Pancreas (tissue), 10 donors: ENCODE results near the gene IER5L. TPM values are rescaled to one million over a fixed set of nuclear protein-coding genes. Genes with fewer than 3 reads are reported as not detected.

Experiments
- ATAC-seq, 4 donors: fragments of 200-7000 bp; cut with Tn5 transposase; one replicate each; pipeline versions ENCODE4 v1.8.0 to v1.9.1; 2020; ENCODE audit warnings: mild to moderate bottlenecking in 4 of 4, moderate library complexity in 4 of 4
- DNase-seq, 6 donors: peaks; one replicate each; pipeline ENCODE4 v3.0.0-alpha.2; 2020
- FAIRE-seq: peaks from 2 replicates; lab custom pipeline; 2012; peaks lifted over from hg19 to GRCh38; lab: Jason Lieb, UNC
- H3K27ac ChIP-seq, 4 donors: fragments of 200-600 bp; sonication (generic); 1 replicate in 3 of 4; 2 replicates in 1 of 4; pipeline versions ENCODE4 v1.5.0 to v1.8.0; 2020
- H3K27me3 ChIP-seq, 4 donors: fragments of 200-600 bp; one replicate each; pipeline ENCODE4 v1.8.0; 2021
- H3K36me3 ChIP-seq, 3 donors: fragments of 200-600 bp; sonication (generic) in 1 of 3; one replicate each; pipeline versions ENCODE4 v1.5.0 to v1.8.0; 2020 to 2021
- H3K4me1 ChIP-seq, 3 donors: fragments of 200-600 bp; one replicate each; pipeline ENCODE4 v1.8.0; 2021
- H3K4me3 ChIP-seq, 4 donors: fragments of 200-600 bp; sonication (generic) in 2 of 4; one replicate each; pipeline versions ENCODE4 v1.5.0 to v1.8.0; 2020 to 2021
- H3K9me3 ChIP-seq, 4 donors: fragments of 200-600 bp; one replicate each; pipeline ENCODE4 v1.8.0; 2021
- WGBS, 2 donors: extraction: QIAGEN DNeasy Blood & Tissue Kit; methylation state at CpG; one replicate each; pipeline ENCODE4 v1.1.7; 2013; 5-methylcytosine and 5-hydroxymethylcytosine counted together
- intact Hi-C, 3 donors: fragments of 100-400 bp; cut with DNase I; formaldehyde crosslinking; loops; one replicate each; pipeline versions ENCODE4 v1.11.1 to v1.14.2; 2022
- polyA plus RNA-seq, 2 donors: library from polyadenylated mRNA; stranded (reverse); fragments of 200-250 nt; gene quantifications; one replicate each; pipeline ENCODE4 v1.2.3, GENCODE V29; 2013
- total RNA-seq, 6 donors: library from RNA; stranded (reverse); fragmentation: NEBNext Ultra II Directional in 4 of 6; extraction: Animal tissue kit (Norgen Biotek cat#: 25700) in 4 of 6; gene quantifications; one replicate each; pipeline versions ENCODE4 v1.2.1 to v1.2.4, GENCODE V29; 2021 to 2023
- TF ChIP-seq, protein P1 (sequence below), 4 donors: fragments of 200-600 bp; sonication (generic) in 3 of 4; IDR thresholded peaks; one replicate each; pipeline versions ENCODE4 v1.5.0 to v1.8.0; 2021; ENCODE audit warnings: antibody characterized with exemption in 4 of 4
- donor health status: healthy with polysubstance abuse.
- donor health status: DM: no; HTN: no; CAD: no; lungs with moderate emphysema.
- donor health status: DM: no; HTN: no; CAD: no.
- donor health status: control.
- donor health status: control.
- donor health status: Bipolar disorder and iron deficiency.
- donor health status: DM: yes; HTN: yes; CAD: no.
- donor health status: DM: no; HTN: no; CAD: no.
- donor health status: DM: no; HTN: no; CAD: no.
- donor health status: DM: yes; HTN: yes; CAD: no.

IER5L gene
- total and polyA plus RNA-seq, 8 donors = 1.8 to 14.3 (median 6.4) TPM

DNA sequence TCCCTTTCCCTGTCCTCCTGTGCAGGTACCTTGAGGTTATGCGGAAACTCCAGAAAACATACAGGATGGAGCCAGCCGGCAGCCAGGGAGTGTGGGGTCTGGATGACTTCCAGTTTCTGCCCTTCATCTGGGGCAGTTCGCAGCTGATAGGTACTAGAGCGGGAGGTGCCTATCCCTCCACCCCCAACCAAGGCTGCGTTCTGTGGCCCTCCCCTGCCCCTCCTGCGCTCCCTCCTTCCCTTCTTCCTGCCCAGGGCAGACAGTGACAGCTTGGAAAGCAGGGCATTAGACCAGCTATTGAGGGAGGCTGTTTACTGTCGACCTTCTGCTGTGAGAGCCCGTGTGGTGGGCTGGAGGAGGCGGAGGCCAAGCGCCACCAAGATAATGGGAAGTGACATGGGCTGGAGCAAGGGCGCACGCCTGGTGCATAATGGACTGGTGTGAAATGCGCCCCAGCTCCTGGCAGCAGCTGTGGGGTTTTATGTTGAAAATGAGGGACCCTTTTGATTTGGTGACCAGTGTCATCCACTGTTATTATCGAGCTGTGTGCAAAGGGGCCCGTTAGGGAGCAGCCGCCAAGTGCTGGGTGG is 41.5 kb downstream of the IER5L start:
- ATAC-seq = no peak

GRCh38 chr9:129135476-129135875 is 42.6 kb downstream of the IER5L start:
- DNase-seq = no peak

More for the DNA sequence above, 41.5 kb downstream of the IER5L start:
- Histone ChIP-seq H3K27me3 (no peaks in the 10 kb centered on the region), H3K36me3 (peaks cover 0 to 5% (median 0%) of the 10 kb centered on the region in 3 donors), H3K4me1 (peaks cover 13 to 31% (median 15%) of the 10 kb centered on the region in 3 donors), H3K4me3 (no peak overlapping the region), H3K27ac (no peak overlapping the region), H3K9me3 (no peaks in the 10 kb centered on the region)
- peak in 1 of 6 donors; percentile 47 for DNase-seq
- no peak for FAIRE-seq
- TF ChIP-seq, protein P1, sequence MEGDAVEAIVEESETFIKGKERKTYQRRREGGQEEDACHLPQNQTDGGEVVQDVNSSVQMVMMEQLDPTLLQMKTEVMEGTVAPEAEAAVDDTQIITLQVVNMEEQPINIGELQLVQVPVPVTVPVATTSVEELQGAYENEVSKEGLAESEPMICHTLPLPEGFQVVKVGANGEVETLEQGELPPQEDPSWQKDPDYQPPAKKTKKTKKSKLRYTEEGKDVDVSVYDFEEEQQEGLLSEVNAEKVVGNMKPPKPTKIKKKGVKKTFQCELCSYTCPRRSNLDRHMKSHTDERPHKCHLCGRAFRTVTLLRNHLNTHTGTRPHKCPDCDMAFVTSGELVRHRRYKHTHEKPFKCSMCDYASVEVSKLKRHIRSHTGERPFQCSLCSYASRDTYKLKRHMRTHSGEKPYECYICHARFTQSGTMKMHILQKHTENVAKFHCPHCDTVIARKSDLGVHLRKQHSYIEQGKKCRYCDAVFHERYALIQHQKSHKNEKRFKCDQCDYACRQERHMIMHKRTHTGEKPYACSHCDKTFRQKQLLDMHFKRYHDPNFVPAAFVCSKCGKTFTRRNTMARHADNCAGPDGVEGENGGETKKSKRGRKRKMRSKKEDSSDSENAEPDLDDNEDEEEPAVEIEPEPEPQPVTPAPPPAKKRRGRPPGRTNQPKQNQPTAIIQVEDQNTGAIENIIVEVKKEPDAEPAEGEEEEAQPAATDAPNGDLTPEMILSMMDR (IDR thresholded peaks at IDR 0.05) = no peak
- 77 to 81% methylated on average over 16 of the region's 16 CpGs for WGBS, 2 donors
- intact Hi-C loops = loop anchor here (5.0 to 10.0 kb wide), 2 partner anchors 476 to 478 kb away; no protein-coding TSS in a partner anchor

DNA sequence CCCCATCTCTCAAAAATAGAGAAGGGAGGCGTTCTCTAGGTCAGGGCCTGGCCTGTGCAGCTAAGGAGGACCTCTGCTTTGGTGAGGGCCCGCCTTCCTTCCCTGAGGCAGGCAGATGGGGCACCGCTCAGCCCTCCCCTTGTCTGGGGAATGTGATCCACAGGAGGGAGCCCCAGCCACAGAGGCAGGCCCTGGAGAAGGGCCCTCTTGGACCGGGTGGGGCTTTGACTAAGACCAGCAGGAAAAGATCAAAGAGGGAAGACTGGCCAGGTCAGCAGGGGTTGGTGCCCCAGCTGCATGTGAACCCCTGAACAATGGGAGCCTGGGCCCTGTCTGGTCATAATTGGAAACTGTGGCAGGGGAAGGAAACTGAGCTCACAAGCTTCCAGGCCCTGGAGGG is 45.0 kb downstream of the IER5L start:
- intact Hi-C loops = loop anchor here in 2 of 3 donors (5.0 to 10.0 kb wide), 3 partner anchors 39 to 654 kb away; no protein-coding TSS in a partner anchor
- TF ChIP-seq, protein P1 (IDR thresholded peaks at IDR 0.05) = no peak
- no peak for ATAC-seq
- Histone ChIP-seq H3K4me1 (peaks cover 0 to 2% (median 0%) of the 10 kb centered on the region in 3 donors), H3K4me3 (no peak overlapping the region), H3K27ac (no peak overlapping the region), H3K27me3 (no peaks in the 10 kb centered on the region), H3K36me3 (peaks cover 0 to 9% (median 0%) of the 10 kb centered on the region in 3 donors), H3K9me3 (no peaks in the 10 kb centered on the region)
- no peak for FAIRE-seq
- DNase-seq = no peak
- WGBS, 2 donors = 84 to 94% methylated on average over 4 of the region's 4 CpGs

More at GRCh38 chr9:129135476-129135875, 42.6 kb downstream of the IER5L start:
- intact Hi-C loops = loop anchor here (5.0 to 10.0 kb wide), 2 partner anchors 477 to 479 kb away; no protein-coding TSS in a partner anchor
- TF ChIP-seq, protein P1 (IDR thresholded peaks at IDR 0.05) = no peak
- Histone ChIP-seq H3K9me3 (no peaks in the 10 kb centered on the region), H3K27me3 (no peaks in the 10 kb centered on the region), H3K4me3 (no peak overlapping the region), H3K36me3 (peaks cover 0 to 5% (median 0%) of the 10 kb centered on the region in 3 donors), H3K27ac (no peak overlapping the region), H3K4me1 (peaks cover 7 to 22% (median 8%) of the 10 kb centered on the region in 3 donors)
- FAIRE-seq = no peak
- ATAC-seq = no peak
- WGBS, 2 donors = 82 to 84% methylated on average over 6 of the region's 6 CpGs

DNA sequence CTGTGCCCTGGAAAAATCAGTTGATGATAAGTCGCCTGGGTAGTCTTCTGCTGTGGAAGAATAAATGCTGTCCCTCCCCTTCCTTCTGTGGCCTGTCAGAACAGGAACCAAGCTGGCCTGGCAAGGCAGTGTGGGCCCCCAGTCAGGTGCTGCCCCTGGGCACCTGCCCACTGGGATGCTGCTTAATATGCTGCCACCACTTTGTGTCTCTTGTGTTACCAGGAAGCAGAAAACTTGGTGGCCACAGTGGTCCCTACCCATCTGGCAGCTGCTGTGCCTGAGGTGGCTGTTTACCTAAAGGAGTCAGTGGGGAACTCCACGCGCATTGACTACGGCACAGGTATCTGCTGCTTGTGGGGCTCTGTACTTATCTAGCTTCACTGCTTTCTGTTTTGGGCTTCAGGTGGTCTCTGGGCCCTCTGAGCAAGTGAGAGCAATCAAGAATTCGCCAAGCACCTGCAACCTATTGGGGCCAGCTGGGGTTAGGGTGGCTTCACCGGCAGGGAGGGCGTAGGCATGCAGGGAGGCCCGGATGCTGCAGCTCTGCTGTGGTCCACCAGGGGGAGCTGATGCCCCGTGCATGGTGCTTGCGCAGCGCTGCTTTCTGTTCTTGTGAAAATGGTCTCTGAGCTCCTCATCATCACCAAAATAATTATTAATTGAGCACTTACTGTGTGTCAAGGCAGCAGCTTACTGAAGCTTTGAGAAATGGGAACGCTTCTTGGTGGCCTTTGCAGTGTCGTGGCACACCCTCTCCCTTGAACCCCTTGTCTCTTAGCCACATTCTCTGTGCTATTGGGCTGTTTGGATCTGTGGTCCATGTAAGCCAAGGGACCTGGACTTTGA is 46.5 kb downstream of the IER5L start:
- no peak overlapping the region for H3K4me3 ChIP-seq
- H3K9me3 ChIP-seq = no peaks in the 10 kb centered on the region
- no peaks in the 10 kb centered on the region for H3K4me1 ChIP-seq
- peaks cover 0 to 4% (median 0%) of the 10 kb centered on the region in 3 donors for H3K36me3 ChIP-seq
- no peaks in the 10 kb centered on the region for H3K27me3 ChIP-seq
- intact Hi-C loops = loop anchor here in 2 of 3 donors (5.0 to 10.0 kb wide), 3 partner anchors 41 to 656 kb away; no protein-coding TSS in a partner anchor
- ATAC-seq (peak; percentile 83 to 97 (median 94)), DNase-seq (peak; percentile 66 to 92 (median 84)), FAIRE-seq (no peak)
- TF ChIP-seq, protein P1 (IDR thresholded peaks at IDR 0.05) = peak; percentile 96 to 98 (median 97)
- 41% methylated on average over 13 of the region's 13 CpGs for WGBS, 2 donors
- H3K27ac ChIP-seq = no peak overlapping the region
